PC-9 (cell line): Measurements from ENCODE around the gene IFNA8. TPM values are rescaled to one million over a fixed set of nuclear protein-coding genes. Genes with fewer than 3 reads are reported as not detected.

Source experiments
- BruUV-seq: library from RNA; stranded (reverse); fragments of 400-500 nt; replicated peaks from 2 replicates; lab custom pipeline; 2021; lab: Mats Ljungman, UMichigan
- CTCF ChIA-PET: fragments of 300-600 bp; sonication (Branson Sonifier 250); formaldehyde crosslinking; loops from one replicate; lab custom pipeline; 2022; ENCODE audit warnings: antibody characterized with exemption; lab: Charles Lee
- POLR2A ChIA-PET: fragments of 300-600 bp; sonication (Branson Sonifier 250); formaldehyde crosslinking; loops from one replicate; lab custom pipeline; 2022; ENCODE audit warnings: antibody characterized with exemption; ENCODE audit not compliant: unreplicated experiment; lab: Charles Lee
- DNase-seq, 2 experiments: peaks; one replicate each; pipeline versions ENCODE4 v3.0.0 to v3.0.0-alpha.2; 2015 to 2022; ENCODE audit warnings: mixed read lengths in 1 of 2
- H2AFZ ChIP-seq: fragments of 200-600 bp; sonication (generic); 2 replicates; pipeline ENCODE4 v1.8.1; 2017; ENCODE audit warnings: antibody characterized with exemption
- H3F3A ChIP-seq: fragments of 200-600 bp; sonication (generic); 2 replicates; pipeline ENCODE4 v1.8.1; 2017; ENCODE audit warnings: antibody characterized with exemption, mild to moderate bottlenecking, low read depth; ENCODE audit not compliant: insufficient read depth
- H3K27ac ChIP-seq: fragments of 200-600 bp; sonication (generic); 2 replicates; pipeline ENCODE4 v1.6.1; 2016; ENCODE audit warnings: mixed run types
- H3K27me3 ChIP-seq: fragments of 200-600 bp; sonication (generic); 2 replicates; pipeline ENCODE4 v1.6.1; 2016; ENCODE audit warnings: low read depth, mixed run types; ENCODE audit not compliant: insufficient read depth
- H3K36me3 ChIP-seq: fragments of 200-600 bp; sonication (generic); 2 replicates; pipeline ENCODE4 v1.6.1; 2016; ENCODE audit warnings: low read depth, mixed run types
- H3K4me1 ChIP-seq: fragments of 200-600 bp; sonication (generic); replicated peaks from 2 replicates; pipeline ENCODE4 v1.6.1; 2016; ENCODE audit warnings: mixed run types; ENCODE audit not compliant: insufficient read depth
- H3K4me2 ChIP-seq: fragments of 200-600 bp; sonication (generic); 2 replicates; pipeline ENCODE4 v1.6.1; 2017; ENCODE audit warnings: mixed run types
- H3K4me3 ChIP-seq: fragments of 200-600 bp; sonication (generic); 2 replicates; pipeline ENCODE4 v1.6.1; 2016; ENCODE audit warnings: mixed run types
- H3K79me2 ChIP-seq: fragments of 200-600 bp; sonication (generic); 2 replicates; pipeline ENCODE4 v1.6.1; 2017; ENCODE audit warnings: low read depth, mixed run types
- H3K9me2 ChIP-seq: fragments of 200-600 bp; sonication (generic); 2 replicates; pipeline ENCODE4 v1.8.1; 2017; ENCODE audit warnings: mild to moderate bottlenecking; ENCODE audit not compliant: insufficient read depth
- H3K9me3 ChIP-seq: fragments of 200-600 bp; sonication (generic); 2 replicates; pipeline ENCODE4 v1.8.1; 2016; ENCODE audit warnings: low read depth; ENCODE audit not compliant: insufficient read depth
- H4K20me1 ChIP-seq: fragments of 200-600 bp; sonication (generic); 2 replicates; pipeline ENCODE4 v1.8.1; 2017; ENCODE audit not compliant: insufficient read depth
- EZH2 ChIP-seq: fragments of 200-600 bp; sonication (generic); IDR thresholded peaks from 2 replicates; pipeline ENCODE4 v1.8.0; 2017; ENCODE audit warnings: antibody characterized with exemption, low read depth
- intact Hi-C: fragments of 100-400 bp; cut with micrococcal nuclease; formaldehyde crosslinking; loops from one replicate; pipeline ENCODE4 v1.10.0; 2022; ENCODE audit not compliant: unreplicated experiment
- total RNA-seq: library from RNA; stranded (reverse); gene quantifications from 2 replicates; pipeline ENCODE4 v1.2.3, GENCODE V29; 2021
- TF ChIP-seq, protein P1 (sequence below): fragments of 200-600 bp; sonication (generic); conservative IDR thresholded peaks from 2 replicates; pipeline ENCODE4 v1.6.1; 2017; ENCODE audit warnings: mixed run types, antibody characterized with exemption, mild to moderate bottlenecking, moderate library complexity

IFNA8 gene
- total RNA-seq, 1 experiment from 2014 or later, result not detected

DNA sequence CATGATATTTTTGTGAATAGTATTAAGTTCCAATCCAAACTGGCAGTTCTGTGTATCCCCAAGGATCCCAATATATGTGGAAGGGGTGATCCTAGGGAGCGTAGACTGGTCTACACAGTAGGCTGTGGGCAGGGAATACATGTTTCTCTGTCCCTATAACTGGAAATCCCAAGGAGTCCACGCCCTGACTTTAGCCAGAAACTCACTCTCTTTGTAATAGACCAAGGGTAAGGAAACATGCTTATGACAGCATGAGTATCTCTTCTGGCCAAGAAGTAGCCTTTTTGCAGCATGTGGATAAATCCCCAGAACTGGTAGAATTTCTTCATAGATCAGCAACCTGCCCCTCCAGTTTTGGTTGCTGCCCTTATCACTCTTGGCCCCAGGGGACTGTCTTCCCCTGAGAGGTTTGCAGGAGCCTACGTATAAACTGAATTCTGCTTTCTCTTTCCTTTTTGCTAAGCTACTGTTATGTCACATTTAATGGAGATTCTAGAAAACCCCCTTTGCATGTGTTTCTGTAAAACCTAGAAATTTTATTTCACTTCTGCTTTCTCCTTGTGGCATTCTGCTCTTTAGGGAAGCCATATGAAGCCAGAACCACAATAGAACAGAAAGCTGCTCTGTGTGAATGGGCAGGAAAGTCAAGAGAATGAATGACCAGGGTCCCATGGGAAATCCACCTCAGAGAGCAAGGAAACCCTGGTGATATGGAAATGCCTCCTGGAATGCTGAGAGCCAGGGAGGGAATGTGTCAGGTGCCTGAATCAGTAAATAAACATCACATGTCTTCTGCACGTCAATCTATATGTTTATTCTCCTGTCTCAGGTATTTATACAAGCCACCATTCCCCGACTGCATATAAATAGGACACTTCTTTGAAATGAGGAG lies 27.2 kb upstream of the IFNA8 start:
- no peaks in the 10 kb centered on the region for H3K9me3 ChIP-seq
- no peaks in the 10 kb centered on the region for H3K9me2 ChIP-seq
- CTCF ChIA-PET, result no interaction called here
- POLR2A ChIA-PET, result no interaction called here
- no peaks in the 10 kb centered on the region for H3K27me3 ChIP-seq
- H3K27ac ChIP-seq, result no peak overlapping the region
- H2AFZ ChIP-seq, result peak overlapping the region; percentile 28; the same call in 1 of the 2 replicates
- no TSS peak for BruUV-seq
- intact Hi-C loops, result no loop called here
- H3K79me2 ChIP-seq, result no peaks in the 10 kb centered on the region
- no peaks in the 10 kb centered on the region for H3F3A ChIP-seq
- TF ChIP-seq, protein P1, sequence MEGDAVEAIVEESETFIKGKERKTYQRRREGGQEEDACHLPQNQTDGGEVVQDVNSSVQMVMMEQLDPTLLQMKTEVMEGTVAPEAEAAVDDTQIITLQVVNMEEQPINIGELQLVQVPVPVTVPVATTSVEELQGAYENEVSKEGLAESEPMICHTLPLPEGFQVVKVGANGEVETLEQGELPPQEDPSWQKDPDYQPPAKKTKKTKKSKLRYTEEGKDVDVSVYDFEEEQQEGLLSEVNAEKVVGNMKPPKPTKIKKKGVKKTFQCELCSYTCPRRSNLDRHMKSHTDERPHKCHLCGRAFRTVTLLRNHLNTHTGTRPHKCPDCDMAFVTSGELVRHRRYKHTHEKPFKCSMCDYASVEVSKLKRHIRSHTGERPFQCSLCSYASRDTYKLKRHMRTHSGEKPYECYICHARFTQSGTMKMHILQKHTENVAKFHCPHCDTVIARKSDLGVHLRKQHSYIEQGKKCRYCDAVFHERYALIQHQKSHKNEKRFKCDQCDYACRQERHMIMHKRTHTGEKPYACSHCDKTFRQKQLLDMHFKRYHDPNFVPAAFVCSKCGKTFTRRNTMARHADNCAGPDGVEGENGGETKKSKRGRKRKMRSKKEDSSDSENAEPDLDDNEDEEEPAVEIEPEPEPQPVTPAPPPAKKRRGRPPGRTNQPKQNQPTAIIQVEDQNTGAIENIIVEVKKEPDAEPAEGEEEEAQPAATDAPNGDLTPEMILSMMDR, result no peak
- TF ChIP-seq EZH2, result no peak
- H3K4me3 ChIP-seq, result no peak overlapping the region
- H3K4me2 ChIP-seq, result 0 out of 2 replicates have a peak overlapping the region, but pooled peaks have one; percentile 10
- H4K20me1 ChIP-seq, result no peaks in the 10 kb centered on the region
- H3K4me1 ChIP-seq, result peaks cover 6% of the 10 kb centered on the region; the same call in 1 of the 2 replicates
- H3K36me3 ChIP-seq, result no peaks in the 10 kb centered on the region
- no peak for DNase-seq

DNA sequence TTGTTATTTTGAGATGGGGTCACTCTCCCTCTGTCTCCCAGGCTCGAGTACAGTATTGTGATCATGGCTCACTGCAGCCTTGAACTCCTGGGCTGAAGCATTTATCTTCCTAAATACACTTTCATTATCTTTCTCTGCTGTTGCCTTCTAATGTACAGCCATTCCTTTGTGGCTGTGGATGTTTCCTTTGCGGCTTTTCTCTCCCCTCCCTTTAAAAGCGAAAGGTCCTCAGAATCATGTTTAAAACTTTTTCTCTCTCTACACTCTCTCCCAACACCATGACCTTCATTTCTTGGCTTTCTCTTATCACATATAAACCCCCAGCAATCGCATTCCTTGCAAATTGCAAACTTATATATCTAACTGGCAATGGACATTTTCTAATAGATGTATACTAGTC lies 25.3 kb upstream of the IFNA8 start:
- H3K9me3 ChIP-seq, result no peaks in the 10 kb centered on the region
- no peaks in the 10 kb centered on the region for H3K27me3 ChIP-seq
- no peaks in the 10 kb centered on the region for H3K9me2 ChIP-seq
- no peaks in the 10 kb centered on the region for H3K79me2 ChIP-seq
- no TSS peak for BruUV-seq
- peaks cover 6% of the 10 kb centered on the region; the same call in 1 of the 2 replicates for H3K4me1 ChIP-seq
- H3F3A ChIP-seq, result no peaks in the 10 kb centered on the region
- no peak overlapping the region for H3K4me3 ChIP-seq
- H3K27ac ChIP-seq, result no peak overlapping the region
- no peak for DNase-seq
- TF ChIP-seq EZH2, result no peak
- TF ChIP-seq, protein P1, result no peak
- intact Hi-C loops, result no loop called here
- ChIA-PET POLR2A (no interaction called here), CTCF (no interaction called here)
- no peaks in the 10 kb centered on the region for H3K36me3 ChIP-seq
- H2AFZ ChIP-seq, result no peak overlapping the region
- H3K4me2 ChIP-seq, result no peak overlapping the region
- no peaks in the 10 kb centered on the region for H4K20me1 ChIP-seq

DNA sequence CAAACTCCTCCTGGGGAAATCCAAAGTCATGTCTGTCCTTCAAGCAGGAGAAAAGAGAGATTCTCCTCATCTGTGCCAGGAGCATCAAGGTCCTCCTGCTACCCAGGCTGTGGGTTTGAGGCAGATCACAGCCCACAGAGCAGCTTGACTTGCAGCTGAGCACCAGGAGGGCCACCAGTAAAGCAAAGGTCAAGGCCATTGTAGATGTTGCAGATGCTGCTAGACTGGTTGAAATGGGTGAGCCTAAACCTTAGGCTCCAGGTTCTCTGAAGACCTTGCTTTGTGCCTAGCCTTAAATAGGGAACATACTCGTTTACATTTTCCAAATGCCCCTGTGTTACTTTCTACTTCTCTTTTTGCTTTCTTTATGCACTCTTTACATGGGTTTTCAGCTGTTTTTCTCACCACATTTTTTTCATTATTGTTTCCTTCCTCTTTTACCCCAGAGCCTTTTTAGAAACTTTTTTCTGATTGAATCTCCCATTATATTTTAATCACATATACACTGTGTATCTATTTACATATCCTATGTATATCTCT lies 23.7 kb upstream of the IFNA8 start, which contains the start of gene IFNA2:
TSS of gene IFNA2 (minus strand) at position 268 of the 540 bp plus-strand sequence. CDS start at position 199, 69 bp downstream.
- CTCF ChIA-PET, result no interaction called here

More for the DNA sequence above, 23.7 kb upstream of the IFNA8 start, which contains the start of gene IFNA2:
- Histone ChIP-seq H3K4me1 (peaks cover 6% of the 10 kb centered on the region; the same call in 1 of the 2 replicates), H3K27me3 (no peaks in the 10 kb centered on the region), H3K36me3 (no peaks in the 10 kb centered on the region), H3K9me3 (no peaks in the 10 kb centered on the region), H3K4me2 (no peak within 1 kb of the TSS), H3K27ac (no peak within 1 kb of the TSS), H3K9me2 (no peaks in the 10 kb centered on the region), H3F3A (no peaks in the 10 kb centered on the region), H3K79me2 (no peaks in the 10 kb centered on the region), H3K4me3 (no peak within 1 kb of the TSS), H2AFZ (no peak within 1 kb of the TSS), H4K20me1 (no peaks in the 10 kb centered on the region)
- no peak for TF ChIP-seq EZH2
- TF ChIP-seq, protein P1, result no peak
- no peak for DNase-seq
- no TSS peak for BruUV-seq
- POLR2A ChIA-PET, result no interaction called here
- intact Hi-C loops, result no loop called here
